CD14-positive monocyte (primary cell): ENCODE data around the gene PCNP. TPM values are rescaled to one million over a fixed set of nuclear protein-coding genes. Genes with fewer than 3 reads are reported as not detected.

Experiments used
- DNase-seq, 3 donors: peaks; one replicate each; pipeline ENCODE4 v3.0.0-alpha.2; 2011 to 2022
- H2AFZ ChIP-seq: 2 replicates; pipeline ENCODE4 v1.6.0; 2012; ENCODE audit warnings: mild to moderate bottlenecking, low read depth, low read length, inconsistent platforms; ENCODE audit not compliant: insufficient read depth, poor library complexity, severe bottlenecking
- H3K27ac ChIP-seq, 2 donors: 1 replicate in 1 of 2; 2 replicates in 1 of 2; pipeline ENCODE4 v1.5.1; 2012 to 2013; ENCODE audit warnings: low read length in 2 of 2, control low read depth in 1 of 2, inconsistent platforms in 1 of 2, low read depth in 1 of 2, mild to moderate bottlenecking in 1 of 2
- H3K27me3 ChIP-seq, 2 donors: one replicate each; pipeline versions ENCODE4 v1.6.0 to v1.6.1; 2011 to 2013; ENCODE audit warnings: low read length in 2 of 2; ENCODE audit not compliant: control insufficient read depth in 2 of 2, insufficient read depth in 2 of 2
- H3K36me3 ChIP-seq, 2 donors: replicated peaks in 1 of 2; 1 replicate in 1 of 2; 2 replicates in 1 of 2; pipeline versions ENCODE4 v1.5.1 to v1.6.1; 2012 to 2013; ENCODE audit warnings: low read length in 2 of 2, control low read depth in 1 of 2, inconsistent platforms in 1 of 2, mild to moderate bottlenecking in 1 of 2; ENCODE audit not compliant: insufficient read depth in 2 of 2, control insufficient read depth in 1 of 2
- H3K4me1 ChIP-seq, 2 donors: 1 replicate in 1 of 2; 2 replicates in 1 of 2; pipeline versions ENCODE4 v1.5.1 to v1.6.1; 2012 to 2013; ENCODE audit warnings: low read length in 2 of 2, control low read depth in 1 of 2, inconsistent platforms in 1 of 2, mild to moderate bottlenecking in 1 of 2, moderate library complexity in 1 of 2; ENCODE audit not compliant: insufficient read depth in 2 of 2, control insufficient read depth in 1 of 2
- H3K4me2 ChIP-seq: replicated peaks from 2 replicates; pipeline ENCODE3; 2012; ENCODE audit warnings: low read length, moderate library complexity, mild to moderate bottlenecking; ENCODE audit not compliant: poor library complexity, severe bottlenecking; ENCODE audit errors: extremely low read depth
- H3K4me3 ChIP-seq, 3 experiments: fragments of 200-600 bp in 1 of 3; sonication (generic) in 1 of 3; replicated peaks in 1 of 3; 1 replicate in 2 of 3; 2 replicates in 1 of 3; pipeline ENCODE4 v1.5.1; 2011 to 2013; ENCODE audit warnings: low read length in 3 of 3, mild to moderate bottlenecking in 3 of 3, control low read depth in 2 of 3, low read depth in 2 of 3, inconsistent platforms in 1 of 3, moderate library complexity in 1 of 3
- H3K79me2 ChIP-seq: 2 replicates; pipeline ENCODE4 v1.6.0; 2012; ENCODE audit warnings: mild to moderate bottlenecking, control low read depth, inconsistent platforms, low read length, moderate library complexity; ENCODE audit not compliant: insufficient read depth
- H3K9ac ChIP-seq: 2 replicates; pipeline ENCODE4 v1.6.0; 2017; ENCODE audit warnings: low read length, mild to moderate bottlenecking; ENCODE audit not compliant: insufficient read depth, poor library complexity, severe bottlenecking
- H3K9me3 ChIP-seq, 2 donors: replicated peaks in 1 of 2; 1 replicate in 1 of 2; 2 replicates in 1 of 2; pipeline versions ENCODE4 v1.5.1 to v1.6.1; 2012 to 2013; ENCODE audit warnings: low read length in 2 of 2, control low read depth in 1 of 2; ENCODE audit not compliant: control insufficient read depth in 1 of 2, insufficient read depth in 1 of 2
- H4K20me1 ChIP-seq: 2 replicates; pipeline ENCODE4 v1.6.0; 2012; ENCODE audit warnings: mild to moderate bottlenecking, low read length, control low read depth, moderate library complexity; ENCODE audit not compliant: insufficient read depth
- H3K27ac Mint-ChIP-seq, 7 donors: one replicate each; pipeline ENCODE4 v1.8.0; 2020; ENCODE audit warnings: mild to moderate bottlenecking in 7 of 7, mixed read lengths in 7 of 7, moderate library complexity in 6 of 7, inconsistent platforms in 2 of 7
- H3K27me3 Mint-ChIP-seq, 3 donors: one replicate each; pipeline ENCODE4 v1.8.0; 2021 to 2022; ENCODE audit warnings: low read depth in 3 of 3, mild to moderate bottlenecking in 3 of 3, mixed read lengths in 3 of 3, moderate library complexity in 3 of 3, inconsistent platforms in 1 of 3
- H3K36me3 Mint-ChIP-seq, 2 donors: one replicate each; pipeline ENCODE4 v1.8.0; 2020; ENCODE audit warnings: mixed read lengths in 2 of 2, inconsistent platforms in 1 of 2, mild to moderate bottlenecking in 1 of 2
- H3K4me1 Mint-ChIP-seq: one replicate; pipeline ENCODE4 v1.8.0; 2020; ENCODE audit warnings: mild to moderate bottlenecking, mixed read lengths
- H3K4me3 Mint-ChIP-seq, 2 donors: one replicate each; pipeline ENCODE4 v1.8.0; 2020; ENCODE audit warnings: mild to moderate bottlenecking in 2 of 2, mixed read lengths in 2 of 2, moderate library complexity in 1 of 2
- H3K9me3 Mint-ChIP-seq, 7 donors: one replicate each; pipeline ENCODE4 v1.8.0; 2020 to 2022; ENCODE audit warnings: mixed read lengths in 7 of 7, mild to moderate bottlenecking in 6 of 7, moderate library complexity in 6 of 7, inconsistent platforms in 2 of 7
- CTCF ChIP-seq: fragments of 200-600 bp; IDR thresholded peaks from one replicate; pipeline ENCODE4 v1.8.0; 2022; ENCODE audit warnings: antibody characterized with exemption, mild to moderate bottlenecking
- WGBS: methylation state at CpG from one replicate; pipeline ENCODE4 v1.1.5; 2013; ENCODE audit warnings: missing lambda C conversion rate; ENCODE audit not compliant: insufficient coverage; 5-methylcytosine and 5-hydroxymethylcytosine counted together
- intact Hi-C, 2 donors: fragments of 100-400 bp; cut with micrococcal nuclease; formaldehyde crosslinking; loops; one replicate each; pipeline versions ENCODE4 v1.15.0 to v1.15.1; 2023
- polyA plus RNA-seq, 3 donors: library from polyadenylated mRNA; depleted of rRNA in 1 of 3; unstranded in 2 of 3; stranded (reverse) in 1 of 3; fragments of 300-500 nt in 2 of 3; fragments of >200 nt in 1 of 3; fragmentation: Illumina TruSeq in 2 of 3; gene quantifications; 1 replicate in 2 of 3; 2 replicates in 1 of 3; pipeline ENCODE4 v1.2.3, GENCODE V29; 2012 to 2021

Gene PCNP
- polyA plus RNA-seq, 3 donors = 32.0 to 68.2 (median 57.4) TPM

GRCh38 chr3:101618726-101619125 is 44.7 kb downstream of the PCNP start:
- no peak overlapping the region for H3K27ac Mint-ChIP-seq
- Histone ChIP-seq H4K20me1 (no peaks in the 10 kb centered on the region), H3K79me2 (no peaks in the 10 kb centered on the region), H3K36me3 (no peaks in the 10 kb centered on the region), H3K9me3 (no peaks in the 10 kb centered on the region), H2AFZ (no peak overlapping the region), H3K9ac (no peak overlapping the region), H3K27me3 (no peaks in the 10 kb centered on the region), H3K4me1 (no peaks in the 10 kb centered on the region), H3K4me2 (no peak overlapping the region), H3K4me3 (no peak overlapping the region), H3K27ac (no peak overlapping the region)
- H3K4me3 Mint-ChIP-seq = no peak overlapping the region
- WGBS = no CpG with 5 or more reads among the region's 1 CpG
- no peak for TF ChIP-seq CTCF
- peaks cover 0 to 12% (median 3%) of the 10 kb centered on the region in 7 donors for H3K9me3 Mint-ChIP-seq
- no peak for DNase-seq
- intact Hi-C loops = no loop called here
- peaks cover 0 to 2% (median 1%) of the 10 kb centered on the region in 3 donors for H3K27me3 Mint-ChIP-seq
- no peaks in the 10 kb centered on the region for H3K4me1 Mint-ChIP-seq
- no peaks in the 10 kb centered on the region for H3K36me3 Mint-ChIP-seq

- no peak overlapping the region for H3K4me3 Mint-ChIP-seq
- WGBS = 100% methylated on average over 2 of the region's 3 CpGs
- no peak overlapping the region for H3K27ac Mint-ChIP-seq
Measured at GRCh38 chr3:101619734-101620133, 45.8 kb downstream of the PCNP start.

More at GRCh38 chr3:101619734-101620133, 45.8 kb downstream of the PCNP start:
- Histone ChIP-seq H2AFZ (no peak overlapping the region), H3K4me1 (no peaks in the 10 kb centered on the region), H3K4me2 (no peak overlapping the region), H3K9ac (no peak overlapping the region), H3K79me2 (no peaks in the 10 kb centered on the region), H3K27ac (no peak overlapping the region), H3K9me3 (peaks cover 0 to under 1% of the 10 kb centered on the region in 2 donors), H3K4me3 (no peak overlapping the region), H4K20me1 (no peaks in the 10 kb centered on the region), H3K36me3 (no peaks in the 10 kb centered on the region), H3K27me3 (no peaks in the 10 kb centered on the region)
- TF ChIP-seq CTCF = no peak
- no peaks in the 10 kb centered on the region for H3K4me1 Mint-ChIP-seq
- intact Hi-C loops = no loop called here
- no peak for DNase-seq
- peaks cover 0 to 2% (median 1%) of the 10 kb centered on the region in 3 donors for H3K27me3 Mint-ChIP-seq
- no peaks in the 10 kb centered on the region for H3K36me3 Mint-ChIP-seq
- peaks cover 0 to 14% (median 3%) of the 10 kb centered on the region in 7 donors for H3K9me3 Mint-ChIP-seq
